Measurements from ENCODE around the gene FBXO8.
"Not testable (repeated sequence)": the region's sequence is repeated elsewhere in the genome, so short reads cannot be mapped to it uniquely, and the experiment has no call there.

Gene FBXO8

GRCh38 chr4:174303687-174304086, 20.2 kb upstream of the FBXO8 start:
- no peaks in the 10 kb centered on the region for H3K9me3 ChIP-seq
- H3K27ac ChIP-seq = no peak overlapping the region
- no peaks in the 10 kb centered on the region for H3K4me1 ChIP-seq (ENCODE audit: control insufficient read depth in 1 of 2, insufficient read depth in 1 of 2, low read depth in 1 of 2, low read length in 1 of 2)
- no peak overlapping the region for H3K4me3 ChIP-seq (ENCODE audit: low read depth in 1 of 2, low read length in 1 of 2)
- TF ChIP-seq CTCF (IDR thresholded peaks at IDR 0.05) = no peak
- H3K36me3 ChIP-seq = peaks cover 57% of the 10 kb centered on the region
- no peaks in the 10 kb centered on the region for H3K27me3 ChIP-seq

GRCh38 chr4:174295142-174295541, 11.7 kb upstream of the FBXO8 start:
- H3K27ac ChIP-seq; H3K27me3 ChIP-seq; H3K4me3 ChIP-seq (ENCODE audit: low read depth in 1 of 2, low read length in 1 of 2); H3K4me1 ChIP-seq (ENCODE audit: control insufficient read depth in 1 of 2, insufficient read depth in 1 of 2, low read depth in 1 of 2, low read length in 1 of 2); H3K9me3 ChIP-seq: not testable (repeated sequence)
- peaks cover 12% of the 10 kb centered on the region for H3K36me3 ChIP-seq

GRCh38 chr4:174294641-174295040, 11.2 kb upstream of the FBXO8 start:
- not testable (repeated sequence) for H3K36me3 ChIP-seq; H3K4me3 ChIP-seq (ENCODE audit: low read depth in 1 of 2, low read length in 1 of 2); H3K27me3 ChIP-seq; H3K4me1 ChIP-seq (ENCODE audit: control insufficient read depth in 1 of 2, insufficient read depth in 1 of 2, low read depth in 1 of 2, low read length in 1 of 2); H3K27ac ChIP-seq; H3K9me3 ChIP-seq

GRCh38 chr4:174292473-174292872, 9.0 kb upstream of the FBXO8 start:
- no peaks in the 10 kb centered on the region for H3K27me3 ChIP-seq
- no peaks in the 10 kb centered on the region for H3K4me1 ChIP-seq (ENCODE audit: control insufficient read depth in 1 of 2, insufficient read depth in 1 of 2, low read depth in 1 of 2, low read length in 1 of 2)
- no peak overlapping the region for H3K27ac ChIP-seq
- H3K36me3 ChIP-seq = no peaks in the 10 kb centered on the region
- H3K9me3 ChIP-seq = peaks cover 10% of the 10 kb centered on the region
- no peak for TF ChIP-seq CTCF (IDR thresholded peaks at IDR 0.05)
- no peak overlapping the region for H3K4me3 ChIP-seq (ENCODE audit: low read depth in 1 of 2, low read length in 1 of 2)

GRCh38 chr4:174286870-174287269, 3.4 kb upstream of the FBXO8 start:
- Histone ChIP-seq H3K4me3 (ENCODE audit: low read depth in 1 of 2, low read length in 1 of 2) (no peak overlapping the region), H3K36me3 (no peaks in the 10 kb centered on the region), H3K4me1 (ENCODE audit: control insufficient read depth in 1 of 2, insufficient read depth in 1 of 2, low read depth in 1 of 2, low read length in 1 of 2) (peaks cover 19 to 26% of the 10 kb centered on the region in 2 experiments), H3K9me3 (no peaks in the 10 kb centered on the region), H3K27me3 (no peaks in the 10 kb centered on the region), H3K27ac (no peak overlapping the region)
- TF ChIP-seq CTCF (IDR thresholded peaks at IDR 0.05) = no peak

- H3K4me1 ChIP-seq (ENCODE audit: control insufficient read depth in 1 of 2, insufficient read depth in 1 of 2, low read depth in 1 of 2, low read length in 1 of 2) = peaks cover 39% of the 10 kb centered on the region in 2 experiments
- H3K27ac ChIP-seq = peak overlapping the region; percentile 99
- H3K4me3 ChIP-seq (ENCODE audit: low read depth in 1 of 2, low read length in 1 of 2) = peak overlapping the region; percentile 92 to 94
- no peak for TF ChIP-seq CTCF (IDR thresholded peaks at IDR 0.05)
- H3K27me3 ChIP-seq = no peaks in the 10 kb centered on the region
- no peaks in the 10 kb centered on the region for H3K9me3 ChIP-seq
- no peaks in the 10 kb centered on the region for H3K36me3 ChIP-seq
Measured at GRCh38 chr4:174284487-174284886, 1.0 kb upstream of the FBXO8 start.

All from neutrophil (primary cell).